Calu3 (cell line): Measurements from ENCODE around the gene AP3D1. TPM values are rescaled to one million over a fixed set of nuclear protein-coding genes. Genes with fewer than 3 reads are reported as not detected.

Experiments
- BruUV-seq: library from RNA; stranded (reverse); fragments of 400-500 nt; replicated peaks from 2 replicates; lab custom pipeline; 2021; lab: Mats Ljungman, UMichigan
- CTCF ChIA-PET: fragments of 300-600 bp; sonication (Branson Sonifier 250); formaldehyde crosslinking; loops from one replicate; lab custom pipeline; 2022; ENCODE audit warnings: antibody characterized with exemption; lab: Charles Lee
- DNase-seq: peaks from one replicate; pipeline ENCODE4 v3.0.0; 2022
- H3K27ac Mint-ChIP-seq: one replicate; pipeline ENCODE4 v1.8.0; 2022; ENCODE audit warnings: mixed read lengths; ENCODE audit not compliant: unreplicated experiment
- H3K27me3 Mint-ChIP-seq: one replicate; pipeline ENCODE4 v1.8.0; 2022; ENCODE audit warnings: mixed read lengths; ENCODE audit not compliant: unreplicated experiment
- H3K36me3 Mint-ChIP-seq: one replicate; pipeline ENCODE4 v1.8.0; 2022; ENCODE audit warnings: mild to moderate bottlenecking, moderate library complexity, mixed read lengths; ENCODE audit not compliant: insufficient read depth, unreplicated experiment
- H3K4me1 Mint-ChIP-seq: one replicate; pipeline ENCODE4 v1.8.0; 2022; ENCODE audit warnings: mild to moderate bottlenecking, low read depth, mixed read lengths; ENCODE audit not compliant: unreplicated experiment
- H3K4me3 Mint-ChIP-seq: one replicate; pipeline ENCODE4 v1.8.0; 2022; ENCODE audit warnings: mild to moderate bottlenecking, low read depth, moderate library complexity, mixed read lengths; ENCODE audit not compliant: unreplicated experiment
- H3K9me3 Mint-ChIP-seq: one replicate; pipeline ENCODE4 v1.8.0; 2022; ENCODE audit warnings: low read depth, mixed read lengths; ENCODE audit not compliant: unreplicated experiment
- CTCF ChIP-seq: fragments of 200-600 bp; IDR thresholded peaks from one replicate; pipeline ENCODE4 v1.8.0; 2022; ENCODE audit warnings: antibody characterized with exemption; ENCODE audit not compliant: unreplicated experiment
- intact Hi-C: fragments of 100-400 bp; cut with micrococcal nuclease; formaldehyde crosslinking; loops from one replicate; pipeline ENCODE4 v1.10.0; 2022; ENCODE audit not compliant: unreplicated experiment
- total RNA-seq: library from RNA; stranded (reverse); gene quantifications from 2 replicates; pipeline ENCODE4 v1.2.3, GENCODE V29; 2022

The AP3D1 gene
- total RNA-seq, 1 experiment from 2014 or later: 107 TPM

- Mint-ChIP-seq H3K4me3 (no peak overlapping the region), H3K9me3 (no peaks in the 10 kb centered on the region), H3K4me1 (no peaks in the 10 kb centered on the region), H3K36me3 (peaks cover 21% of the 10 kb centered on the region), H3K27ac (no peak overlapping the region), H3K27me3 (no peaks in the 10 kb centered on the region)
- intact Hi-C loops: no loop called here
- CTCF ChIA-PET: no interaction called here
- no TSS peak for BruUV-seq
- no peak for TF ChIP-seq CTCF
- no peak for DNase-seq
Measured at GRCh38 chr19:2175742-2176141, 24.4 kb upstream of the AP3D1 start.

GRCh38 chr19:2173767-2174577, 22.6 kb upstream of the AP3D1 start:
- TF ChIP-seq CTCF: no peak
- CTCF ChIA-PET: no interaction called here
- Mint-ChIP-seq H3K27ac (no peak overlapping the region), H3K4me3 (no peak overlapping the region), H3K36me3 (peaks cover 15% of the 10 kb centered on the region), H3K9me3 (no peaks in the 10 kb centered on the region), H3K4me1 (no peaks in the 10 kb centered on the region), H3K27me3 (no peaks in the 10 kb centered on the region)
- intact Hi-C loops: no loop called here
- no TSS peak for BruUV-seq
- no peak for DNase-seq

GRCh38 chr19:2173388-2173766, 22.0 kb upstream of the AP3D1 start:
- peaks cover 18% of the 10 kb centered on the region for H3K36me3 Mint-ChIP-seq
- DNase-seq: no peak
- H3K4me1 Mint-ChIP-seq: peaks cover 3% of the 10 kb centered on the region
- no peaks in the 10 kb centered on the region for H3K9me3 Mint-ChIP-seq
- no peak overlapping the region for H3K27ac Mint-ChIP-seq
- intact Hi-C loops: no loop called here
- H3K4me3 Mint-ChIP-seq: no peak overlapping the region
- no peak for TF ChIP-seq CTCF
- BruUV-seq: no TSS peak
- no peaks in the 10 kb centered on the region for H3K27me3 Mint-ChIP-seq
- CTCF ChIA-PET: no interaction called here

- H3K36me3 Mint-ChIP-seq: peaks cover 29% of the 10 kb centered on the region
- H3K27me3 Mint-ChIP-seq: no peaks in the 10 kb centered on the region
- peak; percentile 43 for DNase-seq
- intact Hi-C loops: no loop called here
- peaks cover 8% of the 10 kb centered on the region for H3K4me1 Mint-ChIP-seq
- CTCF ChIA-PET: interaction anchor here (0.8 to 1.1 kb wide), 3 partner anchors 11 to 28 kb away, joined by 3 to 6 read pairs (median 4); no protein-coding TSS in a partner anchor
- H3K4me3 Mint-ChIP-seq: no peak overlapping the region
- no peaks in the 10 kb centered on the region for H3K9me3 Mint-ChIP-seq
- TF ChIP-seq CTCF: no peak
- no peak overlapping the region for H3K27ac Mint-ChIP-seq
- BruUV-seq: no TSS peak
Measured at GRCh38 chr19:2171349-2172145, 20.2 kb upstream of the AP3D1 start.
